ENCODE results near the gene PKNOX2. TPM values are rescaled to one million over a fixed set of nuclear protein-coding genes. Genes with fewer than 3 reads are reported as not detected.

Gene PKNOX2
- total RNA-seq, 1 donor = under 0.01 TPM

DNA sequence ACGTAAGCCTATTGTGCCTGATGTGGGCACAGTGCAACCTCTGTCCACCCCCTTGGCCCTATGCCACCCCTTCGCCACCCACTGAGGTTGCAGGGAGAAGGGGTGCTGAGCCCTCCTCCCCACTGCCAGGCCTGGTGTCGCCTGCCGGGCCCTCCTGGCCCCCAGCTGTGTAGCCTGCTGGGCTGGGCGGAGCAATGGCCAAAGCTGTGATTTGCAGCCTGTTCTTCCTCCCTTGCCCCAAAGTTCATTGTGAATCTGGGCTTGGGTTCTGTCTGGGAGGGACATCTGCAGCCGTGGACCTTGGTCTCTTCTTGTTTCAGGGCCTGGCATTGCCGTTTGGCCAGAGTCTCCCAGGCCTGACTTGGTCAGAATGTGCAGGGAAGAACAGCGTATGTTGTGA is 121.9 kb downstream of the PKNOX2 start:
- DNase-seq (ENCODE audit: insufficient read length, low spot score, missing footprints) = no peak

DNA sequence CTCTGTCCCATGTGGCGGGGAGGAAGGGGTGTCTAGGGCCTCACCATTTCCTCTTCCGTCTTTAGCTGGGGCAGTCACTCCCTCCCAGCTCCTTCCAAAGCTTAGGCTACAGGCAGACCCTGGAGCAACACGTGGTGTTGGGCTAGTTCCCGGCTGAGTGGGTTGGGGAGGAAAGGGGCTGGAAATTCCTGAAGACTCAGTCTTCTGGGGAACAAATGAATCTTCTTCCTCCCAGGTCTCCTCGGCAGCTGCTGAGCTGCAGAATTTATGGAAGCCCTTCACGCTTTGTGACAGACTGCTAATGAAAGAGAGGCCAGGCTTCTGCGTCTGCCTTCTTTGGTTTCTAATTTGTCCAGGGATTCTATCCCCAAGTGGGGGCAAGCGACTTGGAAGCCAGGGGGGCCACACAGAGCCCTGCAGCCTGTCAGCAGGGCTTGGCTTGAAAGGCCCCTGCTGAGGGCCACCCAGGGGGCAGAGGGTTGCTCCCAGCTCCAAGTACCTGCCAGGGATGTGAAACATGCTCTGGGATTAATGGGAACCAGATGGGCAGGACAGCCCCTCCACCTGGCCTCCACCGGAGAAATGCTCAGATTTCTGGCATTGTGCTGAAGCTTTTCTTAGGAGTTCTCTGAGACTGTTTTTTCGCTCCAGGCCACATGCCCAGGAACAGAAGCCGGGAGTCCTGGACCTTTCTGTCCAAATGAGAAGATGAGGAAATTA is 123.1 kb downstream of the PKNOX2 start:
- no peak for DNase-seq (ENCODE audit: insufficient read length, low spot score, missing footprints)
- H3K4me2 ChIP-seq (ENCODE audit: insufficient read depth, low read length) = no peak overlapping the region
- H2AFZ ChIP-seq (ENCODE audit: low read length) = no peak overlapping the region
- no peaks in the 10 kb centered on the region for H3K9me3 ChIP-seq (ENCODE audit: low read depth, low read length)
- H3K27ac ChIP-seq (ENCODE audit: low read depth, low read length) = no peak overlapping the region
- H4K20me1 ChIP-seq (ENCODE audit: insufficient read depth, low read length) = no peaks in the 10 kb centered on the region
- H3K79me2 ChIP-seq (ENCODE audit: insufficient read depth, low read length) = no peaks in the 10 kb centered on the region
- H3K4me1 ChIP-seq (ENCODE audit: insufficient read depth, low read length) = no peaks in the 10 kb centered on the region
- TF ChIP-seq, protein P1, sequence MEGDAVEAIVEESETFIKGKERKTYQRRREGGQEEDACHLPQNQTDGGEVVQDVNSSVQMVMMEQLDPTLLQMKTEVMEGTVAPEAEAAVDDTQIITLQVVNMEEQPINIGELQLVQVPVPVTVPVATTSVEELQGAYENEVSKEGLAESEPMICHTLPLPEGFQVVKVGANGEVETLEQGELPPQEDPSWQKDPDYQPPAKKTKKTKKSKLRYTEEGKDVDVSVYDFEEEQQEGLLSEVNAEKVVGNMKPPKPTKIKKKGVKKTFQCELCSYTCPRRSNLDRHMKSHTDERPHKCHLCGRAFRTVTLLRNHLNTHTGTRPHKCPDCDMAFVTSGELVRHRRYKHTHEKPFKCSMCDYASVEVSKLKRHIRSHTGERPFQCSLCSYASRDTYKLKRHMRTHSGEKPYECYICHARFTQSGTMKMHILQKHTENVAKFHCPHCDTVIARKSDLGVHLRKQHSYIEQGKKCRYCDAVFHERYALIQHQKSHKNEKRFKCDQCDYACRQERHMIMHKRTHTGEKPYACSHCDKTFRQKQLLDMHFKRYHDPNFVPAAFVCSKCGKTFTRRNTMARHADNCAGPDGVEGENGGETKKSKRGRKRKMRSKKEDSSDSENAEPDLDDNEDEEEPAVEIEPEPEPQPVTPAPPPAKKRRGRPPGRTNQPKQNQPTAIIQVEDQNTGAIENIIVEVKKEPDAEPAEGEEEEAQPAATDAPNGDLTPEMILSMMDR (IDR thresholded peaks at IDR 0.05; ENCODE audit: extremely low read depth, low read depth, low read length) = no peak
- no peaks in the 10 kb centered on the region for H3K36me3 ChIP-seq (ENCODE audit: insufficient read depth, low read length)
- H3K4me3 ChIP-seq (ENCODE audit: insufficient read depth, low read length) = no peak overlapping the region
- H3K27me3 ChIP-seq (ENCODE audit: insufficient read depth, low read length) = no peaks in the 10 kb centered on the region

More for the DNA sequence above, 121.9 kb downstream of the PKNOX2 start:
- Histone ChIP-seq H2AFZ (ENCODE audit: low read length) (no peak overlapping the region), H3K4me1 (ENCODE audit: insufficient read depth, low read length) (no peaks in the 10 kb centered on the region), H3K27me3 (ENCODE audit: insufficient read depth, low read length) (no peaks in the 10 kb centered on the region), H3K4me3 (ENCODE audit: insufficient read depth, low read length) (no peak overlapping the region), H3K4me2 (ENCODE audit: insufficient read depth, low read length) (no peak overlapping the region), H3K9me3 (ENCODE audit: low read depth, low read length) (no peaks in the 10 kb centered on the region), H4K20me1 (ENCODE audit: insufficient read depth, low read length) (no peaks in the 10 kb centered on the region), H3K36me3 (ENCODE audit: insufficient read depth, low read length) (no peaks in the 10 kb centered on the region), H3K27ac (ENCODE audit: low read depth, low read length) (no peak overlapping the region), H3K79me2 (ENCODE audit: insufficient read depth, low read length) (no peaks in the 10 kb centered on the region)
- TF ChIP-seq, protein P1 (IDR thresholded peaks at IDR 0.05; ENCODE audit: extremely low read depth, low read depth, low read length) = no peak

DNA sequence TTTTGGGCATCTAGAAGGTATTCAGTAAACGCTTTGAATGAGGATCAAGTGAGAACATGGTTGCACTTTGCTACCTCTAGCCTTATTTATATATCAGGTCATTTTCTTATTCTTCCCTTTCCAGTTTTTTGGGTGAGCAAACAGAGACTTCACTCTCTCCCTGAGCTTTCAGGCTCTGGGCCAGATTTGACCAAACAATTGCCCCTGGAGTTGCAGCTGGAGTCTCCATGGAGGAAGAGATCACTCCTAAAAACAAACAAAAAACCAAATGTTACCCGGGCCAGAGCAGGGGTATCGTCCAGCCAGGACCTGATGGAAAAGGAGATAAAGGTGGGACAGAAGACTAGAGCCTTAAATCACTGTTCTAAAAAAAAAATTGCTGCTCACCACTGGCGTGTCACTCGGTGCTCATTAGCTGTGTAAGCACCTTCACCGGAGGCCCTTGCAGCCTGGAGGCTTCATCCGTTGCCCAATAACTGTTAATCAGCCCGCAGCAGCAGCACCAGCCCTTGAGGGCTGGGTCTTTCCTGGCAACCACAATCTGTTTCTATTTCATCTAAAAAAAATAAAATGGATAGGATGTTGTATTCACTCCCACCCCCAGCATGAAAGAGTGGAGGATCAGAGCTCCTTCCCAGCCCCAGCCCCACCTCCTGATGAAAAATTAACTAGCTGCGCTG is 125.0 kb downstream of the PKNOX2 start:
- no peaks in the 10 kb centered on the region for H4K20me1 ChIP-seq (ENCODE audit: insufficient read depth, low read length)
- no peaks in the 10 kb centered on the region for H3K27me3 ChIP-seq (ENCODE audit: insufficient read depth, low read length)
- no peak overlapping the region for H2AFZ ChIP-seq (ENCODE audit: low read length)
- H3K4me3 ChIP-seq (ENCODE audit: insufficient read depth, low read length) = no peak overlapping the region
- H3K4me1 ChIP-seq (ENCODE audit: insufficient read depth, low read length) = no peaks in the 10 kb centered on the region
- no peaks in the 10 kb centered on the region for H3K79me2 ChIP-seq (ENCODE audit: insufficient read depth, low read length)
- no peak for DNase-seq (ENCODE audit: insufficient read length, low spot score, missing footprints)
- no peaks in the 10 kb centered on the region for H3K9me3 ChIP-seq (ENCODE audit: low read depth, low read length)
- no peak overlapping the region for H3K4me2 ChIP-seq (ENCODE audit: insufficient read depth, low read length)
- no peaks in the 10 kb centered on the region for H3K36me3 ChIP-seq (ENCODE audit: insufficient read depth, low read length)
- TF ChIP-seq, protein P1 (IDR thresholded peaks at IDR 0.05; ENCODE audit: extremely low read depth, low read depth, low read length) = no peak
- H3K27ac ChIP-seq (ENCODE audit: low read depth, low read length) = no peak overlapping the region

DNA sequence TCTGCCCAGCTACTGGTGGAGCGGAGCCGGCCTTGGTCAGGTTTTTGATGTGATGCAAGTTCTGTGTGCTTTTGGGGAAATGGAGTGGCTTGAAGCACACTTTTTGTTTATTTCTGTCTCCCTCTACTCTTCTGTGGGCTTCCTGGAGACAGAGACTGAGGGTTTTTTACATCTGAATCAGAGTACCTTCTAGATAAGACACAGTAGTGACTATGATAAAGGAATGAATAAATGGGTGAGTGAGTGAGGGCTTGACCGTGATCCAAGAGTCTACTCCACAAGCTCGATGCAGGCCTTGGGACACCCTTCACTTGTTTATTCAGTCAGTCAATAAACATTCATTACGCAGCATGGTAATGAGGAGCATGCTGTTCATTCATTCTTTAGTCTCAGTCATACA is 125.7 kb downstream of the PKNOX2 start:
- DNase-seq (ENCODE audit: insufficient read length, low spot score, missing footprints) = no peak
- Histone ChIP-seq H3K9me3 (ENCODE audit: low read depth, low read length) (no peaks in the 10 kb centered on the region), H3K4me1 (ENCODE audit: insufficient read depth, low read length) (no peaks in the 10 kb centered on the region), H3K4me3 (ENCODE audit: insufficient read depth, low read length) (no peak overlapping the region), H3K4me2 (ENCODE audit: insufficient read depth, low read length) (no peak overlapping the region), H2AFZ (ENCODE audit: low read length) (no peak overlapping the region), H3K36me3 (ENCODE audit: insufficient read depth, low read length) (no peaks in the 10 kb centered on the region), H3K27me3 (ENCODE audit: insufficient read depth, low read length) (no peaks in the 10 kb centered on the region), H3K79me2 (ENCODE audit: insufficient read depth, low read length) (no peaks in the 10 kb centered on the region), H3K27ac (ENCODE audit: low read depth, low read length) (no peak overlapping the region), H4K20me1 (ENCODE audit: insufficient read depth, low read length) (no peaks in the 10 kb centered on the region)
- TF ChIP-seq, protein P1 (IDR thresholded peaks at IDR 0.05; ENCODE audit: extremely low read depth, low read depth, low read length) = no peak

Measured in osteoblast (primary cell).